ENCODE measurements around the gene FAM81A.
"Not testable (repeated sequence)": the region's sequence is repeated elsewhere in the genome, so short reads cannot be mapped to it uniquely, and the experiment has no call there.

Gene FAM81A

DNA sequence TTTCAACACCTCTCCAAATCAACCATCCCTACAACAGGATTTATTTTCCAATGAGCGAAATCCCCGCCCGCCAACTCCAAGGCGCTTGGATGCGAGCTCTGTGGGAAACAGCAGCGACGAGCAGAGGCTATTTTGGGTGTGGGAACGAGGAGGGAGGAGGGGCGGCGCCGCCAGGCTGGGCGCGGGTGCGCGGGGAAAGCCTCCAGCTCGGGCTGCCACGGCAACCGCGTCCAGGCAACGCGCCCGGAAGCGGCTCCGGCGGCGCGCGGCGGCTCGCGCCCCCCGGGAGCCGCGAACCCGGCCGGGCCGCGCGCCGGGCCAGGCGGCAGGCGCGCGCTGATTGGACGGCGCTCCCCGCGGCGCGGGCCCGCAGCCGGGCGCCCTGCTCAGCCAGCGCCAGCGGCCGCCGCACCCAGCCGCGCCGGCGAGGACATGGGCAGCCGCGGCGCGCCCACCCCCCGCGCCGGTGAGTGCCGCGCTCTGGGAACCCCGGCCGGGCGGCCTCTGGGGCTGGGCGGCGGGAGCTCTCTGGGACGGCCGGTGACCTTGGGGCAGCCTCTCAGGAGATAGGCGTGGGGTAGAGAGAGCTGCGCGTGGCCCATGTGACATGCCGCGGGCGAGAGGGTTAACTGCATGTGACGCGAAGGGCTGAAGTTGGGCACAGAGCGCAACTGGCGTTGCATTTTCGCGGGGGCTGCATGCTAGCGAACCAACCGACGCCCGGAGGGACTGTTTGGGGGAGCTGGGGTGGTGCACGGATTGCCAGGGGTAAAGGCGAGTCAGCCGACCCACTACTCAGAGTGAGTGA lies at the start of gene FAM81A:
Gene FAM81A (plus strand): TSS at position 370 of the 808 bp plus-strand sequence. CDS start 20,441 bp downstream, outside the sequence.
- peak; percentile 60 for DNase-seq

DNA sequence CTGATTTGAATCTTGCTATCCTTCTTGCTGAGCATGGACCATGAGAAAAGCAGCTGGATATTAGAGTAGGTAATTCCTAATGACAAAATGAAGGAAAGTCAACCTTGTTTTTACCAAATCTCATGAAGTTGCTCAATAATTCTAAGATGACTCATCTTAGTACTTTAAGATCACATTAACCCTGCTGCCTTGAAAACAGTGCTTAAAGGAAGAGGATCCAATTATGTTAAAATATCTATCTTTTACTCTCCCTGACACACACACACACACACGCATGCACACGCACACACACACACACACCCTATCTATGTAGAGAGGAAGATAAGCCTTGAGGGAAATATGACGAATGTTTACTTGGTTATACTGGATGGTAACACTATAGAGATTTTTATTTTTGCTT lies 49.3 kb upstream of the FAM81A start:
- DNase-seq, result no peak

DNA sequence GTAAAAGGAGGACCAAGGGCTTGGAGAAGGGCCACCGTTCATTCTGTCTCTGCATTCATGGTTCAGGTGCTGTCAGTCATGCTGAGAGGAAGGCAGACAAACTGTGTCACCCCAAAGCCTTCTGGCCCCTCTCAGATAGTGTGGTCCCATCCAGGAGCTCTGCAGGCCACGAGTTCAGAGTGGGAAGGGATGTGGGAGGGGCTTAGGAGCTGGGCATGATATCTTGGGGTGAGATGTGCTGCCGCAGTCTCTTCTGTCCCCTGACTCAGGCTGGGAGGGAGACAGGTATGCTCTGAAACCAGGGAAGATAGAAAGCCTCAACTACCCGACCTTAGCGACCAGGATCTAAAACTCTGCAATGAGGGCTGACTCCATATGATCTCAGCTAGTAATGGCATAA lies 45.7 kb upstream of the FAM81A start:
- no peak for DNase-seq

DNA sequence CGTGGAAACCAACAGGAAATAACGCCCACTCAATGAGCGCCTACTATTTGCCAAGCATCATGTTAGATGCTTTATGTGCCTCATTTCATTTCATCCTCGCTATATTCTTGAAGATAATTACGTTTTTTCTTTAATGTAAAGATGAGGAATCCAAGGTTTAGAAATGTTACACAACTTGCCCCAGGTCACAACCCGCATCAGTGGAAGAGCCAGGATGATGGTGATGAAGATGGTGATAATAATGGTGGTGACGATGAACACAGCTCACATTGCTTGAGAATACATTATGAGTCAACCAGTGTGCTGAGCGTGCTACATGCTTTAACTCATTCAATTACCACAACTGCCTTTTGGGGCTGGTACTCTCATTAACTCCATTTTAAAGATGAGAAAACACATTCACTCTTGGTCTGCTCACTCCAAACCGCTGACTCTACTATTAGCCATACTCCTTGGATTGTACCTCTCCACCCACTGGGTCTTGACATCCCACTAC lies 43.8 kb upstream of the FAM81A start:
- no peak for DNase-seq

DNA sequence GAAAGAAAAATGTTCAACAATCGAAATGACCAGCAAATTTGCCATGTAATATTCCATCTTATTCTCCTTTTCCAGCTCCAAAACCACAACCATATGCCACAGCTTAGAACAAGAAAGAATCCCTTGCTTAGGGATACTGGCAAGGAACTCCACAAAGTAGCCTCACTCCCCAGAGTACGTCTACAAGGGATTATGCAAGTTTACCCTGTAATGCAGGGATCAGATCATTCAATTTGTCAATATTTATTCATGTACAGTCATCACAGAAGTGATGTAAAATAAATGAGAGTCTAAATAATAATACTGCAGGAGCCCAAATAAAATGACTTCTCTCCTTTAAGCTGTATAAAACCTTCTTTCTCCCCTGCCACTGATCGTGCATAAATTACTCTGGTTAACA lies 41.8 kb upstream of the FAM81A start:
- no peak for DNase-seq

DNA sequence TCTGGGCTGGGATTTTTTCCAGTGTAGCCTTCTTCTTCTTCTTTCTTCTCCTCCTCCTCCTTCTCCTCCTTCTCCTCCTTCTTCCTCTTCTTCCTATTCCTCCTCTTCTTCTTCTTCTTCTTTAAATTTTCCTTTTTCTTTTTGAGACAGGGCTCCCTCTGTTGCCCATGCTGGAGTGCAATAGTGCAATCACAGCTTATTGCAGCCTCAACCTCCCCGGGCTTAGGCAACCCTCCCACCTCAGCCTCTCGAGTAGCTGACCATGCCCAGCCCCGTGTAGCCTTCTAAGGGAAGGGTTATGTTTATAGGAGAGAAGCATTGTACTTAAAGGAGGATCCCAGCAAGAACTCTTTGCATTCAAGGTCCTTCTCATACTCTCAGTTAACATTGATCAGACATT lies 41.3 kb upstream of the FAM81A start:
- DNase-seq, result no peak

DNA sequence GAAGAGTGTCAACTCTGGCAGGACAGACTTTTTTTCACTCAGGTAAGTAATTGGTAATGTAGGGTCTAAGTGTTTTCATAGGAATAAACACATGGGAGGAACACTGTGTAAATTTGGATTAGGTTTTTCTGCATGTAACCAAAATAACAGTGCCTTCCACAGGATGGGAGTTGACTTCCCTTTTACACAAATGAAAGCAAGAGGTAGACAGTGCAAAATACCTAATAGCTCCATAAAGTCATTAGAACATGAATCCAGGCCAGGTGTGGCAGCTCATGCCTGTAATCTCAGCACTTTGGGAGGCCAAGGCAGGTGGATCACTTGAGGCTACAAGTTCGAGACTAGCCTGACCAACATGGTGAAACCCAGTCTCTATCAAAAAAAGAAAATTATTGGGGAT lies 39.8 kb upstream of the FAM81A start:
- DNase-seq, result no peak

DNA sequence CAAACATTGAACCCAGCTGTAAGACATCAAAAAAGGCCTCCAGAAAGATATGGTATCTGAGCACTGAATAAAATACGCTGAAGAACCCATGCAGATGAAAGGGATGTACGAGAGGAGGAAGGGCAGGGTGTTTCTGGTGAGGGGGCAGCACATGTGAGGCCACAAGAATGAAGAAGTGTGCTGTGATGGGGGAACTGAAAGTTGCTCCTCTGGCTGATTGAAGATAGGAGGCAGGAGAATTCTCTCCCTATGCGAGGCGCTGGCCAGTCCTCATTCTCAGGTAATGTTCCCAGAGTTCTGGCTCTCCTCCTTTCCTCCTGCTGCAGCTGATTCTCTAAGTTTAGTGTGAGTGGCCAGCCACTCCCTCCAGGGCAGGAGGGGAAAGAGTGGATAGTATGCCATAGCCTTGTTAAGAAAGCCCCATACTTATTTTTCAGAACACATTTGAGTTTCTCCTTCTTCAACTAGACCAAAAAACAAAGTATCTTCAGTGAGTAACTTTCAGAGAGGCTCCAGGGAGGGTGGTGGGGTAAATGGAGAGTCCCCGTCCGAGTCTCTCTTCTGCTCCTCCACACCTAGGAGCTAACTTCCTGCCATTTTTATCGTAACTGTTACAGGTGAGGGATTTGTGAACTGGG lies 38.4 kb upstream of the FAM81A start:
- no peak for DNase-seq

DNA sequence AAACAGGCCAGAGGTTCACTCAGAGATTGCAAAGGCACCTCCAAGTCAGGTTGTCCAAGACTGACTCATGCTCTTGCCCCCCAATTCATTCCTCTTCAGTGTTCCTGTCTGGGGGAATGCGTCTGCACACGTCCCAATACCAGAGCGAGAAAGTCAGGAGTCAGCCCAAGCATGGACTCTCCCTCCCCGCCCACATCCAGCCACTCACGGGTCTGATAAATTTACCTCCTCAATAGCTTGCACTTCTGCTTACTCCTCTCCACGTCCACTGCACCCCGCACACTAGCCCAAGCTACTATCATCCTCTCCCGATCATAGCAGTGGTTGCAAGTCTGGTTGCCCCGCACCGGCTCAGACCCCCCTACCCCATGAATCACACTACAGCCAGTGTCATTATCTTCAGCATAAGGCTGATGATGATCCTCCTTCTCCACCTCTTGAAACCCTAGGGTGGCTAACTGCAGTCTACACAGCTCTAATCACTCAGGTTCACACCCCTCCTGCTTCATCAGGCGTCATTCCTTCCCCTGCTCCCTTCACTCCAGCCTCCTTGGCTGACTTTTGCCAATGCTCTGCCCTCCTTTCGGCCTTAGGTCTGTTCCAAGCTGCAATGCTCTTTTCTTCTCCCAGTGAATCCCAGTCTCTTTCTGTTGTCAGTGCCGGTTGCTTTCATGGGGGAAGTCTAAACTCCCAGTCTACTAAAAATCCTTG lies 37.7 kb upstream of the FAM81A start:
- no peak for DNase-seq

DNA sequence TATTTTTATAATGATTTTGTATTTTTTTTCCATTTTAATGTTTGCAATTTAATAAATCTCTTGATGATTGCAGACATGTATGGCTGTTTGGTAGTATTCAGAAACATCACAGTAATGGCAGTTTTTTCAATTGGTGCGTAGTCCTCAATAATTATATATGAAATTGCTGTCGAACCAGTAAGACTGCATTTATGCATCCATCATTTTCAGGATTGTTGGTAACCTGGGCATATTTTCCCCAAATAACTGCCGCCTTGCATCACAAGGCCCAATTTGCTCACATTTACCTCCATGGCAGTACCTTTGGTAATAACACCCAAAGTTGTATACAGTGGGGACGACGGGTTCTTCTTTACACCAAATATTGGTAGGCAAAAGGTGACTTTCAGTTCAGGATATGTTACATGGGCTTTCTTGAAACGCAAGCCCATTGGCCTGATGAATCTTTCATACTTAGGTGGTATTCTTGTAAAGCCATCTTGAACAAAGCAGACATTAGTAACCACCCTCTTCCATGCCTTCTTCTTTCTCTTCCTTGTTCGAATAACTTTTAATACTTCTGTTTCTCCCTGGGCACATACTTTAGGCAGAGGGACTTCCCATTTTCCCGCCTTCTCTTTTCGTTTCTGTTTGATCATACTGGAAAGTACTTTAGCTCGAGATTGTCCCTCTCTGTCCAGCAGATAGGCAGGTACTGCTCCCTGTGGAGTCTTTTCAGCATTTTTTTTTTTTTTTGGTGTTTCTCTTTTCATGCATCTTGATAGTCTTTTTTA lies 36.7 kb upstream of the FAM81A start:
- DNase-seq, result not testable (repeated sequence)

DNA sequence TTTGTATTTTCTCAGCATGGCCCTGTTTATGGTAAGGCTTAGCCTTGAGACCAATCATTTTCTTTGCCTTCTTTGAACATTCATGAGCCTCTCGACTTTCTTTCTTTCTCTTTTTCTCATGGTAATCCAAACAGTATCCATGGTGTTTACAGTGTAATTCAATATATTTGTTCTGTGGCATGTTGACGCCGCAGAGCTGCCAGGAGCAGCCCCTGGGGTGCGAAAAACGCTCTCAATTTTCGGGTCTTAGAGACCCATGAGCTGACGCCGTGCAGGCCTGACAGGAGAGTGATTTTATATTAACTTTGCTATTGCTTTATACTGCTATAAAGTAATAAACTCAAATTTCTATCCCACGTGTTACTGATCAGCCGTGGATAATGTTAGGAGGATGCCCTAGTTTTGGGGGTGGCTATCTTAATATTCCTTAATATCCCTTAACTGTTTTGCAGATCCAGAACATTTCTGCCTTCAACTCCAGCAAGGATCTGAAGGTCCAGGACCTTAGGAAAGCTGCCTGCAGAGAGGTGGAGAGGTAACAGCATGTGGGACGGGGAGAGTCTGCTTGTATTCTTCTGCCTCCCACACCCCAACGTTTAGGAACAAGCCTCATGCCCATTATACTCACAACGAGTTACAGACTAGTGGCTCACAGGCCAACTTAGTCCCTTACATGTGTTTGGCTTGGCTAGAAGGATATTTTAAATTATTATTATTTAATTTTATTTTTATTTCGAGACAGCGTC lies 36.0 kb upstream of the FAM81A start:
- DNase-seq, result no peak

DNA sequence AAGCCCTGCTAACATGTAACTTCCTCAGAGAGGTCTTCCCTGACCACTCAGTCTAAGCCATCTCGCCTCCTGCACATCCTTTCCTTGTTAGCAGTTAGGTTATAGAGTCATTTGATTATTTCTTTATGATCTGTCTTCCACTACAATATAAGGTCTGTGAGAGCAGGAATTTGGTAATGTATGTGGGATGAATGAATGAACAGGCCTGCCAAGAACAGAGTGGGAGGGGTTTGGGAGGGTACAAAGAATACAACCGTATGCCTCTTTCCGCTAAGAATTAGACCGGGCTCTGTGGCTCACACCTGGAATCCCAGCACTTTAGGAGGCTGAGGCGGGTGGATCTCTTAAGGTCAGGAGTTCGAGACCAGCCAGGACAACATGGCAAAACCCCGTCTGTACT lies 32.9 kb upstream of the FAM81A start:
- DNase-seq, result no peak

DNA sequence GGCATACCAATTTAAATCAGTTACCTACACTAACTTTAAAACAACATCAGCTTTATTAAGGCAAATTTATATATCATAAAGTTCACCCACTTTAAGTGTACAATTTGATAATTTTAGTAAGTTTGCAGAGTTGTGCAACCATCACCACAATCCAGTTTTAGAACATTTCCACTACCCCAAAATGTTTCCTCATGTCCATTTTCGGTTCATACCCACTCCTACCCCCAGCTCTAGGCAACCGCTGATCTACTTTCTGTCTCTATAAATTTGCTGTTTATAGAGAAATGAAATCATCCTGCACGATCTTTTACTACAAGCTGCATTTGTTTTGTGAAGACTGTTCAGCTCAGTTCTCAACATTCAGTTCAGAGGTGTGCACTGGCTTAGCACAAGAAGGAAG lies 31.5 kb upstream of the FAM81A start:
- DNase-seq, result no peak

DNA sequence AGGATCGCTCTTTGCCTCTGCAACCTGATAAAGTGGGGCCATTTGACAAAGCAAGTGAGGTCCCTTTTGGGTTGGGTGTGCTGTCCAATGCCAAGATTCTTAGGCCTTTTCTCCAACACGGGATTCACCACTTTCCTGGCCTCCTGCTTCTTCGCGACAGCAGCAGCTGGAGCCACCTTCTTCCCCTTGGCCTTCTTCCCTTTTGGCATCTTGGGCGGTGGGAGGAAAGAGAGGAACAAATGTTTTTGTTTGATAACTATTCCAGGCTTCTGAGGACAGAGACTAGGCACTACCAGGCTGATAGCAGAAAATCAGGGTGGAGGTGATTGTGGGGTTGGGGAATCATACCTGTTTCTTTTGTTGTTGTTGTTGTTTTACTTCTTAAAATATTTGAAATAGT lies 30.0 kb upstream of the FAM81A start:
- DNase-seq, result no peak

DNA sequence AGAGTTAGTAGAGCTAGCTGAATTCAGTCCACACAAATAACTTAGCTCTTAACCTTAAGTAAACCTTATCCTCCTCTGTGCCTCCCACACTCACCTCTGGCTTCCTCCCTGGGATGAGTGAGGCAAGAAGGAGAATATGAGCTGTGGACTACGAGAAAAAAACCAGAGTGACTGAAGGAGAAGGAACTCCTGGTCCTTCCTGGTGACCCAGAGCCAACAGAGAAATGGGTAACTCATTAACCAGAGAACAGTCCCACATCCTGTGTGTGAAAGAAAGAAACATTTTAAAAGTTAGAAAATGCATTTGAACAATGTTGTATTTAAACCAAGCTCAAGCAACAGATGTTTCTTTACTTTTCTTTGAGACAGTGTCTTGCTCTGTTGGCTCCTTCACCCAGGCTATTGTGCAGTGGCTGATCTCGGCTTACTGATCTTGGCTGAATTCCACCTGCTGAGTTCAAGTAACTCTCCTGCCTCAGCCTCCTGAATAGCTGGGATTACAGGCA lies 27.5 kb upstream of the FAM81A start:
- DNase-seq, result no peak

DNA sequence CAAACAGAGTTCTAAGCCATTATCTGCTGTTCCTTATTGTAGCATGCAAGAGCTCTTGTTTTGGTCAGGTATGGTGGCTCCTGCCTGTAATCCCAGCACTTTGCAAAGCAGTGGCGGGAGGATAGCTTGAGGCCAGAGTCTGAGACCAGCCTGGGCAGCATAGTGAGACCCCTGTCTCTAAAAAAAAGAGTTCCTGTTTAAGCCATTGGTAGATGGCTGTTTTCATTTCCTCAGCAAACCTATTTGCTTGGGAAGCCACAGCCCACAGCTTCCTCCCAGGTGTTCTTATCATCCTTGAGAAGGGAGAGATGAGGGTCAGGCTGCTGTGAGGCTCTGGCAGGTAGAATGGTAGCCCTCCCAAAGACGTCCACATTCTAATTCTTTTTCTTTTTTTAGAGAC lies 24.4 kb upstream of the FAM81A start:
- no peak for DNase-seq

DNA sequence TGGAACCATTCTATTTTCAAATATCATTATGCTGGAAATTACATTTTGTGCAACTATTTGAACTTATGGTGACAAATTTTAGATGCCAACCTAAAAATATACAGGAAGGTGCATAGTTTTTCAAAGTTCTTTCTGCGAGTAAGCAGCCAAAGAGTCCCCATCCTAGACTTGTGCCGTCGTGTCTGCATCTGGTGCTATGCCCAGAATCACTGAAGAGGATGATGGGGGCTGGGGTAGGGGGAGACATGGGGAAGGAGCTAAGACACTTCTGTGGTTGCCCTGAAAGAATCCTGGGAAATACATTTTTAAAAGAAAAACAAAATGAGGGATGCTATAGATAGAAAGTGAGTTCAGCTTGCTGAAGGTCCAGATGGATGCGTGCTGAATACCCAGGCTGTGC lies 21.2 kb upstream of the FAM81A start:
- DNase-seq, result no peak

DNA sequence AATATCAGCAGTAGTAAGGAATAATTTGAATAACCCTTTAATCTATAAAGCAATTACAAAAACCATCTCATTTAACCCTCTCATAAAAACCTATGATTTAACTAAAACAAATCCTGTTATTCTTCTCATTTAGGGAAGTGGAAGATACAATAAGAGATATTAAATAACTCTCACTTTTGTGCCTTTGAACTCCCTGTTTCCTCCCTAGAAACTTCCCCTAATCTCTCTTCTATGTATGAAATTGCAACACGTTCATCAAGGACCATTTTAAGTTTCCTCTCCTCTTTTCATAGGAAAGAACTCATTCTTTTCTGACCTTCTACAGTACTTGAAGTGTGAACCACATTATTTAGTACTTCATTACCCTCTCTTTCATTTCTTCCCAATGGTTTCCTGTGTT lies 18.8 kb upstream of the FAM81A start:
- DNase-seq, result no peak

DNA sequence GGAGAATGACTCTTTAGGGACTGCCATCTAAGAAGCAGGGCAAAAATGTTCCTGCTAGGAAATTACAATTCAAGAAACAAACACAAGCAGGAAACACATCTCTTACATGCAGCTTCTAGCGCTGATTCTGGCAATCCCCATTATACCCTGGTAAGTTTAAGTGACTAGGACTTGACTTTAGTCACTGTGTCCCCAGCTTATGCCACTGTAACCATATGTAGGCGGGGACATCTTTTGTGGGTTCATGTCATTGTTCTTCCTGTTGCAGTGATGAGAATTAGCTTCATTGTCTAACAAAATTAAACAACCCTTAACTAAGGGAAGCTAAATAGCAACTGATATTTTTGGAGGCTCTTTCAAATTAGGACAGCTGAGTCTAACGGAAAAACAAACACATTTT lies 17.9 kb upstream of the FAM81A start:
- no peak for DNase-seq

DNA sequence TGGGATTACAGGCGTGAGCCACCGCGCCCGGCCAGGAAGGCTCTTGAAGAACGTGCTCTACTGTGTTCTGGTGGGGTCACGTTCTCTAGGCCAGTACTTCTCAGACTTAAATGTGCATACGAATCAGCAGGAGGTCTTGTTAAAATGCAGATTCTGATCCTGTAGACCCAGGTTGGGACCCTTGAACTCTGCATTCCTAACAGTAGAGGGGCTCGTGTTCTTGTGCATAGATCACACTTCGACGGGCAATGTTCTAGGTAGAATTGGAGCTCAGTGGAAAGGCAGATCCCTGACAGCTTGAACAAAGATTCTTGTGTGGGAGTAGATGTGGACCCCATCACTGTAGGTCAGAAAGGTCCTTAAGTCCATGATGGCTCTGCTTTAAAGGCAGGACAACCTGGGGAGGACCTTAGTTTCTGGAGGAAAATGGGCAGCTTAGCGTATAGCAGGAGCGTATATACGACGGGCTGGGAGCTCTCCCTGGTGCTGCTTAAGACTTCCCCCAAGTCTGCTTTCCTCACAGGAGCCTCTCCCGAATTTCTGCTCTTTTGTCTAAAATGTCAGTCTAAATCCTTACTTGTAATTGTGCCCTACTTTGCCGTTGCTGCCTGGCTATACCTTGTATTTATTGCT lies 16.9 kb upstream of the FAM81A start:
- no peak for DNase-seq

DNA sequence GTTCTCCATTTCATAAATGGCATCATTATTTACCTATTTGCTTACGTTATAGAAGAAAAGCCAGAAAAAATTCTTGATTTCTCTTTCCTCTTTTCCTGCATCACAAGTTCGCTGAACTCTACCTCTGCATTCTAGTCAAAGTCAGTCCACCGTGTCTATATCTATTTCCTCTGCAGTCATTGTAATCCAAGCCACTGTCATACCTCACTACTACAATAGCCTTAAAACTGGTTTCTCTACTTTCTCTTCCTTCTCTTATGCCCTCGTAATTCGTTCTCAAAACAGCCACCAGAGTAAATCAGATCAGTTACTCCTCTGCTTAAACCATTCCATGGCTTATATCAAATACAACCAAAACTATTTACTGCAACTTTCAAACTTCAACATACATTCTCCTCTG lies 13.4 kb upstream of the FAM81A start:
- DNase-seq, result no peak

DNA sequence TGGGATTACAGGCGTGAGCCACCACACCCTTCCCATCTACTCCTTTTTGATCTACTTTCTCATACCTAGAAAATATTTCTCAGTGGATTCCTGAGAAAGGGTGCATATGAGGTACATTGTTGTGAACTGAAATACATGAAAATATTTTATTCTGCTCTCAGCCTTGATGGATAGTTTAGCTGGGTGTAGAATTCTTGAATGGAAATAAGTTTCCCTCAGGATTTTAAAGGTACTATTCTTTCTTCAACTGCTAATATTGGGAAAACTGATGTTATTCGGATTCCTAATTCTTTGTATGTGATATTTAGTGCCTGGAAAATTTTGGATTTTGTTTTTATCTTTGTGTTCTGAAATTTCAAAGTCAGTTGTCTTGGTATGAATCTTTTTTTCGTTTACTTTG lies 9.1 kb upstream of the FAM81A start:
- not testable (repeated sequence) for DNase-seq
